ENCODE measurements around the gene DTNB. TPM values are rescaled to one million over a fixed set of nuclear protein-coding genes. Genes with fewer than 3 reads are reported as not detected.

Gene DTNB
- polyA plus RNA-seq, 1 donor from 2014 or later: 22.5 TPM

GRCh38 chr2:25649786-25650185 lies 23.6 kb downstream of the DTNB start:
- Histone ChIP-seq H3K9me2 (ENCODE audit: insufficient read depth, low read length) (no peaks in the 10 kb centered on the region), H3K79me2 (replicated peaks; ENCODE audit: insufficient read depth, low read length) (no peaks in the 10 kb centered on the region), H3K9me3 (ENCODE audit: low read length) (no peaks in the 10 kb centered on the region), H3K27me3 (ENCODE audit: insufficient read depth, low read depth, low read length) (no peaks in the 10 kb centered on the region), H3K4me2 (ENCODE audit: low read length) (no peak overlapping the region), H4K20me1 (ENCODE audit: insufficient read depth) (no peaks in the 10 kb centered on the region), H2AFZ (ENCODE audit: low read depth, low read length) (no peak overlapping the region), H3K36me3 (ENCODE audit: insufficient read depth, low read length) (peaks cover 4% of the 10 kb centered on the region), H3F3A (ENCODE audit: insufficient read depth, low read length, poor library complexity, severe bottlenecking) (no peaks in the 10 kb centered on the region), H3K4me3 (ENCODE audit: low read length) (no peak overlapping the region), H3K9ac (ENCODE audit: low read length) (no peak overlapping the region), H3K27ac (ENCODE audit: low read length) (no peak overlapping the region)
- no peak for TF ChIP-seq POLR2AphosphoS5 (IDR thresholded peaks at IDR 0.05)
- no peak for TF ChIP-seq RAD21 (conservative IDR thresholded peaks at IDR 0.05)

GRCh38 chr2:25642298-25642697 lies 31.1 kb downstream of the DTNB start:
- Histone ChIP-seq H4K20me1 (ENCODE audit: insufficient read depth) (no peaks in the 10 kb centered on the region), H2AFZ (ENCODE audit: low read depth, low read length) (no peak overlapping the region), H3K36me3 (ENCODE audit: insufficient read depth, low read length) (no peaks in the 10 kb centered on the region), H3K27ac (ENCODE audit: low read length) (no peak overlapping the region), H3K9ac (ENCODE audit: low read length) (no peak overlapping the region), H3K9me3 (ENCODE audit: low read length) (no peaks in the 10 kb centered on the region), H3K4me3 (ENCODE audit: low read length) (no peak overlapping the region), H3K9me2 (ENCODE audit: insufficient read depth, low read length) (no peaks in the 10 kb centered on the region), H3F3A (ENCODE audit: insufficient read depth, low read length, poor library complexity, severe bottlenecking) (no peaks in the 10 kb centered on the region), H3K79me2 (replicated peaks; ENCODE audit: insufficient read depth, low read length) (no peaks in the 10 kb centered on the region), H3K27me3 (ENCODE audit: insufficient read depth, low read depth, low read length) (no peaks in the 10 kb centered on the region), H3K4me2 (ENCODE audit: low read length) (no peak overlapping the region)
- TF ChIP-seq CTCF (IDR thresholded peaks at IDR 0.05; ENCODE audit: poor library complexity, severe bottlenecking) (no peak), MXI1 (conservative IDR thresholded peaks at IDR 0.05; ENCODE audit: poor library complexity, severe bottlenecking) (no peak)

GRCh38 chr2:25639696-25640095 lies 33.7 kb downstream of the DTNB start:
- Histone ChIP-seq H2AFZ (ENCODE audit: low read depth, low read length) (no peak overlapping the region), H3K4me2 (ENCODE audit: low read length) (no peak overlapping the region), H4K20me1 (ENCODE audit: insufficient read depth) (no peaks in the 10 kb centered on the region), H3F3A (ENCODE audit: insufficient read depth, low read length, poor library complexity, severe bottlenecking) (no peaks in the 10 kb centered on the region), H3K36me3 (ENCODE audit: insufficient read depth, low read length) (no peaks in the 10 kb centered on the region), H3K9ac (ENCODE audit: low read length) (no peak overlapping the region), H3K4me3 (ENCODE audit: low read length) (no peak overlapping the region), H3K27me3 (ENCODE audit: insufficient read depth, low read depth, low read length) (no peaks in the 10 kb centered on the region), H3K9me2 (ENCODE audit: insufficient read depth, low read length) (no peaks in the 10 kb centered on the region), H3K9me3 (ENCODE audit: low read length) (no peaks in the 10 kb centered on the region), H3K79me2 (replicated peaks; ENCODE audit: insufficient read depth, low read length) (no peaks in the 10 kb centered on the region), H3K27ac (ENCODE audit: low read length) (no peak overlapping the region)
- TF ChIP-seq EZH2 (IDR thresholded peaks at IDR 0.05; ENCODE audit: borderline replicate concordance, insufficient read depth, low read length, poor library complexity, severe bottlenecking): no peak
- TF ChIP-seq SMC3 (conservative IDR thresholded peaks at IDR 0.05; ENCODE audit: poor library complexity): no peak
- TF ChIP-seq POLR2AphosphoS5 (IDR thresholded peaks at IDR 0.05): no peak
- TF ChIP-seq RAD21 (conservative IDR thresholded peaks at IDR 0.05): no peak
- TF ChIP-seq REST (IDR thresholded peaks at IDR 0.05; ENCODE audit: borderline replicate concordance): no peak
- no peak for TF ChIP-seq EP300 (conservative IDR thresholded peaks at IDR 0.05; ENCODE audit: poor library complexity, severe bottlenecking)
- no peak for TF ChIP-seq TAF1 (IDR thresholded peaks at IDR 0.05; ENCODE audit: low read depth)
- no peak for TF ChIP-seq CTCF (IDR thresholded peaks at IDR 0.05; ENCODE audit: poor library complexity, severe bottlenecking)
- no peak for TF ChIP-seq MXI1 (conservative IDR thresholded peaks at IDR 0.05; ENCODE audit: poor library complexity, severe bottlenecking)
